Ascending aorta (tissue), 2 donors: Measurements from ENCODE around the gene UBE4B. TPM values are rescaled to one million over a fixed set of nuclear protein-coding genes. Genes with fewer than 3 reads are reported as not detected.
"Not testable (repeated sequence)": the region's sequence is repeated elsewhere in the genome, so short reads cannot be mapped to it uniquely, and the experiment has no call there.

Experiments used
- DNase-seq, 2 donors: peaks; one replicate each; pipeline ENCODE4 v3.0.0-alpha.2; 2019; ENCODE audit warnings: low spot score in 2 of 2
- H3K27ac ChIP-seq, 2 donors: fragments of 200-600 bp; sonication (generic); one replicate each; pipeline ENCODE4 v1.5.1; 2016 to 2017; ENCODE audit warnings: mild to moderate bottlenecking in 1 of 2
- H3K27me3 ChIP-seq: fragments of 200-600 bp; sonication (generic); one replicate; pipeline ENCODE4 v1.5.1; 2017
- H3K36me3 ChIP-seq, 2 donors: fragments of 200-600 bp; sonication (generic); one replicate each; pipeline ENCODE4 v1.5.1; 2016
- H3K4me1 ChIP-seq, 2 donors: fragments of 200-600 bp; sonication (generic); one replicate each; pipeline ENCODE4 v1.5.1; 2016 to 2017; ENCODE audit warnings: mild to moderate bottlenecking in 1 of 2
- H3K4me3 ChIP-seq, 2 donors: fragments of 200-600 bp; sonication (generic); one replicate each; pipeline ENCODE4 v1.5.1; 2016 to 2017; ENCODE audit warnings: mild to moderate bottlenecking in 1 of 2
- H3K9me3 ChIP-seq, 2 donors: fragments of 200-600 bp; sonication (generic); one replicate each; pipeline ENCODE4 v1.5.1; 2016
- intact Hi-C: fragments of 100-400 bp; cut with DNase I; formaldehyde crosslinking; loops from one replicate; pipeline ENCODE4 v1.15.1; 2023
- total RNA-seq: library from RNA; depleted of rRNA; stranded (reverse); fragments of >200 nt; gene quantifications from one replicate; pipeline ENCODE4 v1.1.0, GENCODE V29; 2016
- TF ChIP-seq, protein P1 (sequence below), 3 experiments: fragments of 200-600 bp in 2 of 3; fragments of 450-650 bp in 1 of 3; sonication (generic) in 2 of 3; IDR thresholded peaks; one replicate each; pipeline ENCODE4 v1.5.1; 2016 to 2019; ENCODE audit warnings: antibody characterized with exemption in 3 of 3, mild to moderate bottlenecking in 1 of 3, moderate library complexity in 1 of 3

The UBE4B gene
- total RNA-seq, 1 donor from 2014 or later, result 35.2 TPM

- H3K9me3 ChIP-seq, result no peaks in the 10 kb centered on the region
- intact Hi-C loops, result loop anchor here (5.0 kb wide), 4 partner anchors 39 to 124 kb away; no protein-coding TSS in a partner anchor
- peak overlapping the region; percentile 45 to 47 for H3K27ac ChIP-seq
- no peak overlapping the region for H3K4me3 ChIP-seq
- TF ChIP-seq, protein P1, sequence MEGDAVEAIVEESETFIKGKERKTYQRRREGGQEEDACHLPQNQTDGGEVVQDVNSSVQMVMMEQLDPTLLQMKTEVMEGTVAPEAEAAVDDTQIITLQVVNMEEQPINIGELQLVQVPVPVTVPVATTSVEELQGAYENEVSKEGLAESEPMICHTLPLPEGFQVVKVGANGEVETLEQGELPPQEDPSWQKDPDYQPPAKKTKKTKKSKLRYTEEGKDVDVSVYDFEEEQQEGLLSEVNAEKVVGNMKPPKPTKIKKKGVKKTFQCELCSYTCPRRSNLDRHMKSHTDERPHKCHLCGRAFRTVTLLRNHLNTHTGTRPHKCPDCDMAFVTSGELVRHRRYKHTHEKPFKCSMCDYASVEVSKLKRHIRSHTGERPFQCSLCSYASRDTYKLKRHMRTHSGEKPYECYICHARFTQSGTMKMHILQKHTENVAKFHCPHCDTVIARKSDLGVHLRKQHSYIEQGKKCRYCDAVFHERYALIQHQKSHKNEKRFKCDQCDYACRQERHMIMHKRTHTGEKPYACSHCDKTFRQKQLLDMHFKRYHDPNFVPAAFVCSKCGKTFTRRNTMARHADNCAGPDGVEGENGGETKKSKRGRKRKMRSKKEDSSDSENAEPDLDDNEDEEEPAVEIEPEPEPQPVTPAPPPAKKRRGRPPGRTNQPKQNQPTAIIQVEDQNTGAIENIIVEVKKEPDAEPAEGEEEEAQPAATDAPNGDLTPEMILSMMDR (IDR thresholded peaks at IDR 0.05), result no peak
- peaks cover 0 to 49% of the 10 kb centered on the region in 2 donors for H3K4me1 ChIP-seq
- DNase-seq, result peak in 1 of 2 donors; percentile 21
- no peaks in the 10 kb centered on the region for H3K36me3 ChIP-seq
- no peaks in the 10 kb centered on the region for H3K27me3 ChIP-seq
Observed at GRCh38 chr1:10213186-10213705, 180.5 kb downstream of the UBE4B start.

DNA sequence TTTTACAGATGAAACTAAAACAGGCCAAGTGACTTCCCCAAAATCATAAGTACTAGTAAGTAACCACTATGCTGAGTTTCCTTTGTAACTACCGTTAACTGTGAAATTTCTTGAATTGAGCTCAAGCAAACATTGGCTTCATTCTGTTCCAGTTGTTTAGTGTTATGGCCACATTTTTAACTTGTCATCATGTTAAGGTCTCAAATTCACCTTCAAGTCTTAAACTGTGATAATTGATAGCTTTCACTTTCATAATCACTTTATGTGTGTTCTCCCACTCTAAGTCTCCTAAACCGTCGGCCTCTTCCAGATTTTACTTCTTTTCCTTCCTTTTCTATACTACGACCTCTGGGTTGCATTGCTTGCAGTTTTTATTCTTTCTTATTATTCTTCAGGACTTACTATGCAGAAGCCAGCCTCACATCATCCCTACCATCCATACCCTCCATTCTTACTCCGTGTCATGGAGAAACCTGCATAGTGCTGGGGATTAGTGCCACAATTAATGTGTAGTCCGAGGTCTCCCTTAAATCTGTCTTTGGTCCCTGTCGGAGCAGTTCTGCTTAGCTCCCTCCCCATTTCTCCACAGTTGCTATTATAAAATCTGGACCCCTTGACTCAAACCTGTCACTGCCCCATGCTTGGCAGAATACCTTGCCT lies 183.5 kb downstream of the UBE4B start:
- Histone ChIP-seq H3K4me1 (peaks cover 0 to 66% of the 10 kb centered on the region in 2 donors), H3K27me3 (no peaks in the 10 kb centered on the region), H3K27ac (peak overlapping the region in 1 of 2 donors; percentile 37), H3K36me3 (no peaks in the 10 kb centered on the region), H3K4me3 (no peak overlapping the region), H3K9me3 (no peaks in the 10 kb centered on the region)
- TF ChIP-seq, protein P1 (IDR thresholded peaks at IDR 0.05), result no peak
- intact Hi-C loops, result no loop called here
- no peak for DNase-seq

GRCh38 chr1:10217748-10218441 lies 185.1 kb downstream of the UBE4B start:
- peaks cover 0 to 56% of the 10 kb centered on the region in 2 donors for H3K4me1 ChIP-seq
- H3K4me3 ChIP-seq, result no peak overlapping the region
- TF ChIP-seq, protein P1 (IDR thresholded peaks at IDR 0.05), result no peak
- no peaks in the 10 kb centered on the region for H3K36me3 ChIP-seq
- intact Hi-C loops, result no loop called here
- no peaks in the 10 kb centered on the region for H3K9me3 ChIP-seq
- no peaks in the 10 kb centered on the region for H3K27me3 ChIP-seq
- DNase-seq, result no peak
- peak overlapping the region; percentile 1 to 6 for H3K27ac ChIP-seq

DNA sequence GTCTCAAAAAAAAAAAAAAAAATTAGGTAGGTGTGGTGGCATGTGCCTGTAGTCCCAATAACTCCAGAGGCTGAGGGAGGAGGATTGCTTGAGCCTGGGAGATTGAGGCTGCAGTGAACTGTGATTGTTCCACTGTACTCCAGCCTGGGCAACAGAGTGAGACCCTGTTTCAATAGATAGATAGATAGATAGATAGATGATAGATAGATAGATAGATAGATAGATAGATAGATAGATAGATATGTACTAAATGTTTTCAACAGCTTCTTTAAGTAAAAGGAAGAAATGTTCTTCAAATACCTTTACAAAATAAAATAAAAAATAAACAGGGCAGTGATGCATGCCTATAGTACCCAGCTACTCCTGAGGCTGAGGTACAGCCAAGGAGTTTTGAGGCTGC lies 187.4 kb downstream of the UBE4B start:
- Histone ChIP-seq H3K27ac (no peak overlapping the region), H3K27me3 (no peaks in the 10 kb centered on the region), H3K4me3 (no peak overlapping the region), H3K4me1 (peaks cover 0 to 46% of the 10 kb centered on the region in 2 donors), H3K36me3 (no peaks in the 10 kb centered on the region), H3K9me3 (no peaks in the 10 kb centered on the region)
- no peak for DNase-seq
- TF ChIP-seq, protein P1 (IDR thresholded peaks at IDR 0.05), result no peak
- intact Hi-C loops, result no loop called here

DNA sequence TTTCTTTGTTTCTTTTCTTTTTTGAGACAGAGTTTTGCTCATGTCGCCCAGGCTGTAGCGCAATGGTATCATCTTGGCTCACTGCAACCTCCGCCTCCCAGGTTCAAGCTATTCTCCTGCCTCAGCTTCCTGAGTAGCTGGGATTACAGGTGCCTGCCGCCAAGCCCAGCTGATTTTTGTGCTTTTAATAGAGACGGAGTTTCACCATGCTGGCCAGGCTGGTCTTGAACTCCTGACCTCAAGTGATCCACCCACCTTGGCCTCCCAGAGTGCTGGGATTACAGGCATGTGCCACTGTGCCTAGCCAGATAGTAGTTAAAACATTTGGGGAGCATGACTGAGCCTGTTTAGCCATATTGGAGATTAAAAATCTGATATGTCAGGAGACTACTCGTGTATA lies 187.9 kb downstream of the UBE4B start:
- peaks cover 0 to 51% of the 10 kb centered on the region in 2 donors for H3K4me1 ChIP-seq

DNA sequence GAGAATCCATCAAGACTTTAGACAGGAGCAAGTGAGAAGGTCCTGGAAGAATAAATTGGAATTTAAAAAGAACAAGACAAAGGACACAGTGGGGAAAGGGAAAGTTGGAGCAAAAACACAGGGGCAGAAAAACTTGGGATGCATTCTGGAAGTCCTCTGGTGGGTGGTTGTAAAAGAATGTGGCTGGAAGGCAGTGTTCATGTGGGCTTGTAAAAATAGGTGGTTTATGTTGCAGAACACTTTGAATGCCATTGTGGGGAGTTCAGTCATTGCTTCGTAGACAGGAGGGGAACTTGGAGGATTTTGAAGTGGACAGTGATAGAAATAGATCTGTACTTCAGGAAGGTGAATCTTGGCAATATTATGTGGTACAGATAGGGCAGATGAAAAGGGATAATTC lies 192.8 kb downstream of the UBE4B start:
- no peak overlapping the region for H3K4me3 ChIP-seq
- TF ChIP-seq, protein P1 (IDR thresholded peaks at IDR 0.05), result no peak
- no peak for DNase-seq
- H3K27ac ChIP-seq, result no peak overlapping the region
- H3K9me3 ChIP-seq, result no peaks in the 10 kb centered on the region
- intact Hi-C loops, result no loop called here
- H3K4me1 ChIP-seq, result peaks cover 0 to 27% of the 10 kb centered on the region in 2 donors
- H3K27me3 ChIP-seq, result no peaks in the 10 kb centered on the region
- H3K36me3 ChIP-seq, result no peaks in the 10 kb centered on the region

More for the DNA sequence above, 187.9 kb downstream of the UBE4B start:
- DNase-seq, H3K36me3 ChIP-seq, H3K27ac ChIP-seq, H3K27me3 ChIP-seq, H3K4me3 ChIP-seq, H3K9me3 ChIP-seq, intact Hi-C loops: not testable (repeated sequence)
